H1 (cell line): ENCODE data around the gene ARHGAP8. TPM values are rescaled to one million over a fixed set of nuclear protein-coding genes. Genes with fewer than 3 reads are reported as not detected.

Experiments used
- CTCF ChIA-PET: fragments of 300-600 bp; sonication (Branson Sonifier 250); formaldehyde crosslinking; loops from one replicate; lab custom pipeline; 2021; ENCODE audit not compliant: partially characterized antibody; lab: Charles Lee
- POLR2A ChIA-PET: fragments of 300-600 bp; sonication (Branson Sonifier 250); formaldehyde crosslinking; loops from one replicate; lab custom pipeline; 2021; ENCODE audit warnings: inconsistent platforms; ENCODE audit not compliant: partially characterized antibody; lab: Charles Lee
- DNase-seq, 2 experiments: peaks; one replicate each; pipeline versions ENCODE4 v3.0.0 to v3.0.0-alpha.2; 2010 to 2022; ENCODE audit warnings: low spot score in 2 of 2, low read depth in 1 of 2, mixed read lengths in 1 of 2
- FAIRE-seq: peaks from 2 replicates; lab custom pipeline; 2011; peaks lifted over from hg19 to GRCh38; lab: Jason Lieb, UNC
- H2AFZ ChIP-seq: 2 replicates; pipeline ENCODE4 v1.8.1; 2012; ENCODE audit warnings: low read length, inconsistent platforms
- H2AK5ac ChIP-seq: 2 replicates; pipeline ENCODE4 v1.6.1; 2013; ENCODE audit warnings: low read depth, low read length
- H2BK120ac ChIP-seq: replicated peaks from 2 replicates; pipeline ENCODE3; 2013; ENCODE audit warnings: low read depth, low read length, inconsistent platforms
- H2BK12ac ChIP-seq: 2 replicates; pipeline ENCODE4 v1.6.1; 2013; ENCODE audit warnings: low read depth, low read length
- H2BK15ac ChIP-seq: 2 replicates; pipeline ENCODE4 v1.6.1; 2013; ENCODE audit warnings: low read length
- H2BK20ac ChIP-seq: 2 replicates; pipeline ENCODE4 v1.6.1; 2013; ENCODE audit warnings: low read length
- H2BK5ac ChIP-seq: 2 replicates; pipeline ENCODE4 v1.6.1; 2013; ENCODE audit warnings: low read depth, low read length
- H3K14ac ChIP-seq: 2 replicates; pipeline ENCODE4 v1.6.1; 2013; ENCODE audit warnings: inconsistent platforms; ENCODE audit not compliant: insufficient read length
- H3K18ac ChIP-seq: 2 replicates; pipeline ENCODE4 v1.6.1; 2013; ENCODE audit warnings: low read length; ENCODE audit errors: extremely low read depth
- H3K23ac ChIP-seq: 2 replicates; pipeline ENCODE4 v1.6.1; 2013; ENCODE audit warnings: inconsistent platforms; ENCODE audit not compliant: insufficient read length
- H3K23me2 ChIP-seq: 2 replicates; pipeline ENCODE4 v1.6.1; 2013; ENCODE audit warnings: low read depth, low read length
- H3K27ac ChIP-seq: 2 replicates; pipeline ENCODE4 v1.6.1; 2011; ENCODE audit warnings: low read depth, low read length, inconsistent platforms
- H3K27me3 ChIP-seq, 4 experiments: replicated peaks in 1 of 4; 1 replicate in 1 of 4; 2 replicates in 3 of 4; pipeline versions ENCODE4 v1.6.1 to v1.8.1; 2011 to 2013; ENCODE audit warnings: low read length in 3 of 4, mild to moderate bottlenecking in 3 of 4, inconsistent platforms in 2 of 4, mixed read lengths in 2 of 4, moderate library complexity in 1 of 4; ENCODE audit not compliant: control insufficient read depth in 3 of 4, insufficient read depth in 3 of 4; ENCODE audit errors: extremely low read depth in 1 of 4
- H3K36me3 ChIP-seq, 4 experiments: 2 replicates each; pipeline versions ENCODE4 v1.6.1 to v1.8.1; 2011 to 2013; ENCODE audit warnings: mild to moderate bottlenecking in 4 of 4, low read length in 3 of 4, moderate library complexity in 2 of 4, control low read depth in 1 of 4, inconsistent platforms in 1 of 4; ENCODE audit not compliant: insufficient read depth in 4 of 4, control insufficient read depth in 2 of 4
- H3K4ac ChIP-seq: replicated peaks from 2 replicates; pipeline ENCODE3; 2013; ENCODE audit warnings: low read length, low read depth, mixed read lengths, inconsistent platforms; ENCODE audit not compliant: insufficient read length
- H3K4me1 ChIP-seq, 4 experiments: replicated peaks in 1 of 4; 1 replicate in 1 of 4; 2 replicates in 3 of 4; pipeline versions ENCODE4 v1.6.1 to v1.8.1; 2011 to 2013; ENCODE audit warnings: low read length in 3 of 4, inconsistent platforms in 2 of 4, mixed read lengths in 1 of 4; ENCODE audit not compliant: insufficient read depth in 4 of 4, control insufficient read depth in 3 of 4
- H3K4me2 ChIP-seq, 2 experiments: 2 replicates each; pipeline versions ENCODE4 v1.6.1 to v1.8.1; 2011 to 2013; ENCODE audit warnings: low read depth in 2 of 2, low read length in 2 of 2, control low read depth in 1 of 2, inconsistent platforms in 1 of 2, mild to moderate bottlenecking in 1 of 2; ENCODE audit not compliant: insufficient read depth in 1 of 2
- H3K4me3 ChIP-seq, 4 experiments: fragments of 200-600, 300-600 bp in 1 of 4; sonication (generic), shearing (Covaris generic), sonication (Bioruptor Twin) in 1 of 4; 2 replicates each; pipeline versions ENCODE4 v1.5.1 to v1.8.1; 2011 to 2016; ENCODE audit warnings: low read length in 4 of 4, low read depth in 3 of 4, control low read depth in 2 of 4, inconsistent platforms in 2 of 4, mild to moderate bottlenecking in 2 of 4, mixed read lengths in 1 of 4, moderate library complexity in 1 of 4; ENCODE audit not compliant: insufficient read depth in 2 of 4; ENCODE audit errors: extremely low read depth in 1 of 4
- H3K56ac ChIP-seq: replicated peaks from 2 replicates; pipeline ENCODE3; 2013; ENCODE audit warnings: low read depth, mild to moderate bottlenecking, mixed read lengths, low read length, inconsistent platforms; ENCODE audit not compliant: insufficient read length
- H3K79me1 ChIP-seq: 2 replicates; pipeline ENCODE4 v1.6.1; 2013; ENCODE audit warnings: low read depth, low read length, control low read depth
- H3K79me2 ChIP-seq, 2 experiments: 2 replicates each; pipeline versions ENCODE4 v1.6.1 to v1.8.1; 2012 to 2013; ENCODE audit warnings: low read length in 2 of 2, mild to moderate bottlenecking in 2 of 2, inconsistent platforms in 1 of 2; ENCODE audit not compliant: insufficient read depth in 2 of 2, control insufficient read depth in 1 of 2
- H3K9ac ChIP-seq, 4 experiments: replicated peaks in 1 of 4; 1 replicate in 1 of 4; 2 replicates in 3 of 4; pipeline versions ENCODE4 v1.6.1 to v1.8.1; 2011 to 2013; ENCODE audit warnings: low read depth in 3 of 4, low read length in 3 of 4, control low read depth in 2 of 4, mild to moderate bottlenecking in 2 of 4, moderate library complexity in 2 of 4, inconsistent platforms in 1 of 4; ENCODE audit errors: extremely low read depth in 1 of 4
- H3K9me3 ChIP-seq, 2 experiments: 2 replicates each; pipeline versions ENCODE4 v1.6.1 to v1.8.1; 2012 to 2013; ENCODE audit warnings: mild to moderate bottlenecking in 2 of 2, moderate library complexity in 2 of 2, control low read depth in 1 of 2, inconsistent platforms in 1 of 2, low read depth in 1 of 2, low read length in 1 of 2, mixed read lengths in 1 of 2; ENCODE audit not compliant: insufficient read depth in 2 of 2
- H4K20me1 ChIP-seq, 2 experiments: replicated peaks in 1 of 2; 2 replicates each; pipeline versions ENCODE3 to v1.8.1; 2011 to 2013; ENCODE audit warnings: inconsistent platforms in 2 of 2, low read length in 2 of 2, mild to moderate bottlenecking in 1 of 2; ENCODE audit not compliant: insufficient read depth in 2 of 2, control insufficient read depth in 1 of 2
- H4K5ac ChIP-seq: 2 replicates; pipeline ENCODE4 v1.6.1; 2013; ENCODE audit warnings: low read length, low read depth, mixed read lengths, inconsistent platforms; ENCODE audit not compliant: insufficient read length
- H4K8ac ChIP-seq: 2 replicates; pipeline ENCODE4 v1.8.0; 2013; ENCODE audit warnings: mild to moderate bottlenecking, moderate library complexity, low read length, inconsistent platforms; ENCODE audit not compliant: insufficient read depth; ENCODE audit errors: extremely low read depth
- H4K91ac ChIP-seq: replicated peaks from 2 replicates; pipeline ENCODE3; 2013; ENCODE audit warnings: low read length, mixed read lengths, inconsistent platforms; ENCODE audit not compliant: insufficient read length
- CHD1 ChIP-seq: IDR thresholded peaks from 2 replicates; pipeline ENCODE4 v1.6.1; 2012; ENCODE audit warnings: low read depth, low read length, improper control_type of control experiment
- FOSL1 ChIP-seq: IDR thresholded peaks from 2 replicates; pipeline ENCODE4 v1.6.1; 2011; ENCODE audit warnings: mild to moderate bottlenecking, low read depth, low read length, moderate library complexity; ENCODE audit not compliant: insufficient read depth
- JUND ChIP-seq: IDR thresholded peaks from 2 replicates; pipeline ENCODE4 v1.6.1; 2011; ENCODE audit warnings: mild to moderate bottlenecking, improper control_type of control experiment, low read length
- KDM5A ChIP-seq: fragments of 200-600 bp; IDR thresholded peaks from 2 replicates; pipeline ENCODE4 v1.7.1; 2012; ENCODE audit warnings: mild to moderate bottlenecking, low read length, inconsistent platforms, mixed read lengths
- POU5F1 ChIP-seq: IDR thresholded peaks from 2 replicates; pipeline ENCODE4 v1.6.1; 2011; ENCODE audit warnings: low read depth, mild to moderate bottlenecking, low read length, moderate library complexity
- SIRT6 ChIP-seq: IDR thresholded peaks from one replicate; pipeline ENCODE4 v1.7.1; 2012; ENCODE audit warnings: low read length, inconsistent platforms
- SP2 ChIP-seq: IDR thresholded peaks from 2 replicates; pipeline ENCODE4 v1.6.1; 2012; ENCODE audit warnings: mild to moderate bottlenecking, low read length, inconsistent platforms
- SRF ChIP-seq: IDR thresholded peaks from 2 replicates; pipeline ENCODE4 v1.6.1; 2011; ENCODE audit warnings: mild to moderate bottlenecking, low read depth, low read length, moderate library complexity
- WGBS, 2 experiments: shearing (Covaris generic) in 1 of 2; methylation state at CpG; one replicate each; pipeline versions ENCODE4 v1.1.6 to v1.1.7; 2013 to 2015; ENCODE audit warnings: low lambda C conversion rate in 2 of 2, mixed read lengths in 2 of 2, inconsistent platforms in 1 of 2, low coverage in 1 of 2, missing lambda C conversion rate in 1 of 2; ENCODE audit not compliant: insufficient replicate concordance in 2 of 2, insufficient coverage in 1 of 2, insufficient read length in 1 of 2; ENCODE audit errors: extremely low coverage in 1 of 2, missing lambda C conversion rate in 1 of 2; 5-methylcytosine and 5-hydroxymethylcytosine counted together
- polyA plus RNA-seq, 7 experiments: library from polyadenylated mRNA; depleted of rRNA in 3 of 7; stranded (reverse) in 5 of 7; unstranded in 2 of 7; fragments of >200 nt in 5 of 7; fragments of 200-250 nt in 2 of 7; gene quantifications; 1 replicate in 5 of 7; 2 replicates in 1 of 7; 4 replicates in 1 of 7; pipeline versions ENCODE4 v1.2.1 to v1.2.3, GENCODE V29; 2011 to 2013; ENCODE audit warnings: missing spikeins in 2 of 7, mixed read lengths in 2 of 7
- total RNA-seq: library from RNA; stranded (reverse); fragmentation: NEBNext Ultra II Directional; extraction: Animal tissue kit (Norgen Biotek cat#: 25700); gene quantifications from 2 replicates; pipeline ENCODE4 v1.2.1, GENCODE V29; 2021
- TF ChIP-seq, protein P1 (sequence below): IDR thresholded peaks from 2 replicates; pipeline ENCODE4 v1.6.1; 2012; ENCODE audit warnings: inconsistent platforms

ARHGAP8 gene
- total and polyA plus RNA-seq, 2 of the 8 experiments (the other 6 are each of a cell fraction or from before 2014, with no cell fraction given), result 35.6 to 47.7 TPM

- H3K23ac ChIP-seq, result no peak overlapping the region
- FAIRE-seq (no peak), DNase-seq (no peak)
- H3K27ac ChIP-seq, result no peak overlapping the region
- peaks cover 0 to 2% of the 10 kb centered on the region in 2 experiments for H4K20me1 ChIP-seq
- no peak overlapping the region for H3K18ac ChIP-seq
- peaks cover 0 to 8% of the 10 kb centered on the region in 2 experiments; a peak in 2 of 4 replicates for H3K9me3 ChIP-seq
- H2AFZ ChIP-seq, result no peak overlapping the region
- no peaks in the 10 kb centered on the region for H3K79me1 ChIP-seq
- TF ChIP-seq SP2, result no peak
- no peak for TF ChIP-seq CHD1
- TF ChIP-seq SIRT6, result no peak
- TF ChIP-seq SRF, result no peak
- TF ChIP-seq JUND, result no peak
- TF ChIP-seq, protein P1, sequence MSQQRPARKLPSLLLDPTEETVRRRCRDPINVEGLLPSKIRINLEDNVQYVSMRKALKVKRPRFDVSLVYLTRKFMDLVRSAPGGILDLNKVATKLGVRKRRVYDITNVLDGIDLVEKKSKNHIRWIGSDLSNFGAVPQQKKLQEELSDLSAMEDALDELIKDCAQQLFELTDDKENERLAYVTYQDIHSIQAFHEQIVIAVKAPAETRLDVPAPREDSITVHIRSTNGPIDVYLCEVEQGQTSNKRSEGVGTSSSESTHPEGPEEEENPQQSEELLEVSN, result no peak
- TF ChIP-seq KDM5A, result no peak
- TF ChIP-seq FOSL1, result no peak
- TF ChIP-seq POU5F1, result no peak
- no peak overlapping the region for H2BK12ac ChIP-seq
- H3K9ac ChIP-seq, result no peak overlapping the region
- no peak overlapping the region for H3K56ac ChIP-seq
- no peaks in the 10 kb centered on the region for H3K4me1 ChIP-seq
- no peak overlapping the region for H3K4me3 ChIP-seq
- WGBS, 2 experiments, result 96% methylated on average over 12 of the region's 12 CpGs; no CpG with 5 or more reads in 1 of the 2 experiments
- no peak overlapping the region for H4K91ac ChIP-seq
- ChIA-PET CTCF (interaction anchor here (1.0 to 2.1 kb wide), 2 partner anchors 46 to 58 kb away, joined by 5 read pairs; no protein-coding TSS in a partner anchor), POLR2A (interaction anchor here (1.1 kb wide), 1 partner anchor 8 kb away, joined by 3 read pairs; no protein-coding TSS in a partner anchor)
- H2AK5ac ChIP-seq, result no peak overlapping the region
- no peak overlapping the region for H3K4ac ChIP-seq
- H4K8ac ChIP-seq, result no peak overlapping the region
- H3K79me2 ChIP-seq, result no peaks in the 10 kb centered on the region
- no peak overlapping the region for H2BK120ac ChIP-seq
- peaks cover 4 to 24% (median 9%) of the 10 kb centered on the region in 4 experiments; a peak in 6 of 8 replicates for H3K36me3 ChIP-seq
- peaks cover 4% of the 10 kb centered on the region; the same call in 1 of the 2 replicates for H3K23me2 ChIP-seq
- H3K14ac ChIP-seq, result no peak overlapping the region
- no peaks in the 10 kb centered on the region; a peak in 1 of 7 replicates for H3K27me3 ChIP-seq
- H2BK15ac ChIP-seq, result no peak overlapping the region
- no peak overlapping the region for H4K5ac ChIP-seq
- H2BK5ac ChIP-seq, result no peak overlapping the region
- H3K4me2 ChIP-seq, result no peak overlapping the region
- H2BK20ac ChIP-seq, result no peak overlapping the region
Measured at GRCh38 chr22:44879301-44879680, 126.9 kb downstream of the ARHGAP8 start.
